Loucy (cell line): ENCODE data around the gene DAB1.

ENCODE experiments used
- H2AFZ ChIP-seq: fragments of 200-600 bp; sonication (generic); 2 replicates; pipeline ENCODE4 v1.6.0; 2016; ENCODE audit warnings: antibody characterized with exemption, mild to moderate bottlenecking, low read length, moderate library complexity
- H3F3A ChIP-seq: fragments of 200-600 bp; 2 replicates; pipeline ENCODE4 v1.6.0; 2016; ENCODE audit warnings: antibody characterized with exemption, low read depth, mild to moderate bottlenecking
- H3K27me3 ChIP-seq: fragments of 200-600 bp; sonication (generic); 2 replicates; pipeline ENCODE4 v1.6.1; 2014; ENCODE audit warnings: low read length, mild to moderate bottlenecking; ENCODE audit not compliant: insufficient read depth, poor library complexity, severe bottlenecking
- H3K36me3 ChIP-seq: fragments of 200-600 bp; sonication (generic); 2 replicates; pipeline ENCODE4 v1.6.1; 2016; ENCODE audit warnings: low read length; ENCODE audit not compliant: insufficient read depth
- H3K4me1 ChIP-seq: fragments of 200-600 bp; sonication (generic); 2 replicates; pipeline ENCODE4 v1.5.1; 2014; ENCODE audit warnings: low read length, mild to moderate bottlenecking; ENCODE audit not compliant: insufficient read depth, poor library complexity, severe bottlenecking
- H3K4me2 ChIP-seq: fragments of 200-600 bp; sonication (generic); 2 replicates; pipeline ENCODE4 v1.6.0; 2014; ENCODE audit warnings: antibody characterized with exemption, low read length, low read depth, mild to moderate bottlenecking; ENCODE audit not compliant: poor library complexity, severe bottlenecking
- H3K4me3 ChIP-seq: fragments of 200-600 bp; sonication (generic); 2 replicates; pipeline ENCODE4 v1.5.1; 2014; ENCODE audit warnings: low read length, mild to moderate bottlenecking, mixed read lengths; ENCODE audit not compliant: poor library complexity, severe bottlenecking
- H3K79me2 ChIP-seq: fragments of 200-600 bp; sonication (generic); 2 replicates; pipeline ENCODE4 v1.6.1; 2014; ENCODE audit warnings: low read length; ENCODE audit not compliant: insufficient read depth
- H3K9ac ChIP-seq: fragments of 200-600 bp; sonication (generic); 2 replicates; pipeline ENCODE4 v1.6.0; 2014; ENCODE audit warnings: mild to moderate bottlenecking, low read depth, low read length, moderate library complexity; ENCODE audit not compliant: poor library complexity, severe bottlenecking
- H3K9me2 ChIP-seq: fragments of 200-600 bp; sonication (generic); replicated peaks from 2 replicates; pipeline ENCODE4 v1.6.1; 2016; ENCODE audit warnings: low read depth, low read length, mixed read lengths
- H3K9me3 ChIP-seq: fragments of 200-600 bp; sonication (generic); 2 replicates; pipeline ENCODE4 v1.6.1; 2014; ENCODE audit warnings: mild to moderate bottlenecking, antibody characterized with exemption, low read length, low read depth; ENCODE audit not compliant: insufficient read depth
- H4K20me1 ChIP-seq: fragments of 200-600 bp; sonication (generic); 2 replicates; pipeline ENCODE4 v1.6.0; 2014; ENCODE audit warnings: antibody characterized with exemption, low read length, mild to moderate bottlenecking; ENCODE audit not compliant: insufficient read depth, poor library complexity, severe bottlenecking
- CTCF ChIP-seq: fragments of 200-600 bp; sonication (generic); conservative IDR thresholded peaks from 2 replicates; pipeline ENCODE4 v1.5.1; 2014; ENCODE audit warnings: mild to moderate bottlenecking, antibody characterized with exemption, low read length
- EZH2phosphoT487 ChIP-seq: fragments of 200-600 bp; IDR thresholded peaks from 2 replicates; pipeline ENCODE4 v1.6.1; 2018; ENCODE audit warnings: antibody characterized with exemption, mild to moderate bottlenecking, moderate library complexity, borderline replicate concordance

DAB1 gene

GRCh38 chr1:56958526-56958925 is 465.3 kb downstream of the DAB1 start:
- H3K79me2 ChIP-seq, result no peaks in the 10 kb centered on the region
- no peaks in the 10 kb centered on the region for H4K20me1 ChIP-seq
- H3K9ac ChIP-seq, result no peak overlapping the region
- no peaks in the 10 kb centered on the region for H3K9me3 ChIP-seq
- no peak overlapping the region for H3K4me3 ChIP-seq
- no peaks in the 10 kb centered on the region for H3F3A ChIP-seq
- H3K4me2 ChIP-seq, result no peak overlapping the region
- H2AFZ ChIP-seq, result no peak overlapping the region
- no peaks in the 10 kb centered on the region for H3K36me3 ChIP-seq
- no peak for TF ChIP-seq EZH2phosphoT487
- H3K9me2 ChIP-seq, result no peaks in the 10 kb centered on the region
- H3K27me3 ChIP-seq, result no peaks in the 10 kb centered on the region
- no peaks in the 10 kb centered on the region for H3K4me1 ChIP-seq

- H3K9me3 ChIP-seq, result no peaks in the 10 kb centered on the region
- no peak overlapping the region for H3K4me3 ChIP-seq
- H4K20me1 ChIP-seq, result no peaks in the 10 kb centered on the region
- H3K36me3 ChIP-seq, result no peaks in the 10 kb centered on the region
- H3K9me2 ChIP-seq, result no peaks in the 10 kb centered on the region
- H3K4me2 ChIP-seq, result no peak overlapping the region
- H3K9ac ChIP-seq, result no peak overlapping the region
- no peaks in the 10 kb centered on the region for H3K4me1 ChIP-seq
- no peaks in the 10 kb centered on the region for H3F3A ChIP-seq
- no peak overlapping the region for H2AFZ ChIP-seq
- H3K79me2 ChIP-seq, result no peaks in the 10 kb centered on the region
- H3K27me3 ChIP-seq, result no peaks in the 10 kb centered on the region
- no peak for TF ChIP-seq CTCF
- TF ChIP-seq EZH2phosphoT487, result no peak
Observed at GRCh38 chr1:56957931-56958330, 465.9 kb downstream of the DAB1 start.

- no peak overlapping the region for H2AFZ ChIP-seq
- no peak overlapping the region for H3K9ac ChIP-seq
- H3K4me2 ChIP-seq, result no peak overlapping the region
- no peaks in the 10 kb centered on the region for H3K9me3 ChIP-seq
- no peaks in the 10 kb centered on the region for H3K79me2 ChIP-seq
- H3K27me3 ChIP-seq, result no peaks in the 10 kb centered on the region
- TF ChIP-seq CTCF, result no peak
- TF ChIP-seq EZH2phosphoT487, result no peak
- H3K36me3 ChIP-seq, result no peaks in the 10 kb centered on the region
- no peaks in the 10 kb centered on the region for H3K9me2 ChIP-seq
- H3F3A ChIP-seq, result no peaks in the 10 kb centered on the region
- H3K4me1 ChIP-seq, result no peaks in the 10 kb centered on the region
- no peak overlapping the region for H3K4me3 ChIP-seq
- H4K20me1 ChIP-seq, result no peaks in the 10 kb centered on the region
Observed at GRCh38 chr1:56954664-56955063, 469.2 kb downstream of the DAB1 start.

GRCh38 chr1:56953386-56953785 is 470.5 kb downstream of the DAB1 start:
- H3K4me2 ChIP-seq, result no peak overlapping the region
- no peak for TF ChIP-seq CTCF
- no peak for TF ChIP-seq EZH2phosphoT487
- no peaks in the 10 kb centered on the region for H4K20me1 ChIP-seq
- H3F3A ChIP-seq, result no peaks in the 10 kb centered on the region
- no peaks in the 10 kb centered on the region for H3K9me2 ChIP-seq
- H2AFZ ChIP-seq, result no peak overlapping the region
- H3K79me2 ChIP-seq, result no peaks in the 10 kb centered on the region
- H3K9me3 ChIP-seq, result no peaks in the 10 kb centered on the region
- H3K4me3 ChIP-seq, result no peak overlapping the region
- H3K27me3 ChIP-seq, result no peaks in the 10 kb centered on the region
- H3K4me1 ChIP-seq, result no peaks in the 10 kb centered on the region
- H3K36me3 ChIP-seq, result no peaks in the 10 kb centered on the region
- no peak overlapping the region for H3K9ac ChIP-seq
